PC-3 (cell line): Measurements from ENCODE around the gene LAMB4. TPM values are rescaled to one million over a fixed set of nuclear protein-coding genes. Genes with fewer than 3 reads are reported as not detected.

Source experiments
- ATAC-seq: fragments of 200-7000 bp; cut with Tn5 transposase; 2 replicates; pipeline ENCODE4 v1.9.1; 2020; ENCODE audit warnings: mild to moderate bottlenecking, moderate library complexity
- BruUV-seq: library from RNA; stranded (reverse); fragments of 400-500 nt; replicated peaks from 2 replicates; lab custom pipeline; 2021; lab: Mats Ljungman, UMichigan
- CTCF ChIA-PET: fragments of 300-600 bp; sonication (Branson Sonifier 250); formaldehyde crosslinking; loops from one replicate; lab custom pipeline; 2022; ENCODE audit warnings: antibody characterized with exemption; lab: Charles Lee
- POLR2A ChIA-PET: fragments of 300-600 bp; sonication (Branson Sonifier 250); formaldehyde crosslinking; loops from one replicate; lab custom pipeline; 2022; ENCODE audit warnings: antibody characterized with exemption; ENCODE audit not compliant: unreplicated experiment; lab: Charles Lee
- DNase-seq: peaks from one replicate; pipeline ENCODE4 v3.0.0-alpha.2; 2015
- H2AFZ ChIP-seq: fragments of 300-600 bp; sonication (generic); 2 replicates; pipeline ENCODE4 v1.6.0; 2016; ENCODE audit warnings: antibody characterized with exemption, low read length
- H3F3A ChIP-seq: fragments of 300-600 bp; sonication (generic); one replicate; pipeline ENCODE4 v1.6.0; 2017; ENCODE audit warnings: antibody characterized with exemption, low read length, control low read depth, mild to moderate bottlenecking; ENCODE audit not compliant: unreplicated experiment
- H3K27ac ChIP-seq: fragments of 300-600 bp; sonication (generic); 2 replicates; pipeline ENCODE4 v1.5.1; 2016; ENCODE audit warnings: mild to moderate bottlenecking, low read length
- H3K27me3 ChIP-seq: fragments of 300-600 bp; sonication (generic); 2 replicates; pipeline ENCODE4 v1.6.1; 2016; ENCODE audit warnings: low read length, mixed read lengths
- H3K36me3 ChIP-seq: fragments of 300-600 bp; sonication (generic); 2 replicates; pipeline ENCODE4 v1.6.1; 2016; ENCODE audit warnings: low read depth, mixed run types, low read length, mixed read lengths
- H3K4me1 ChIP-seq: fragments of 300-600 bp; sonication (generic); 2 replicates; pipeline ENCODE4 v1.5.1; 2016; ENCODE audit warnings: low read length; ENCODE audit not compliant: insufficient read depth
- H3K4me2 ChIP-seq: fragments of 300-600 bp; sonication (generic); 2 replicates; pipeline ENCODE4 v1.6.0; 2016; ENCODE audit warnings: low read length
- H3K4me3 ChIP-seq: fragments of 300-600 bp; sonication (generic); 2 replicates; pipeline ENCODE4 v1.5.1; 2016; ENCODE audit warnings: mild to moderate bottlenecking, low read length, mixed read lengths
- H3K79me2 ChIP-seq: fragments of 300-600 bp; sonication (generic); 2 replicates; pipeline ENCODE4 v1.6.1; 2017; ENCODE audit warnings: low read length, mixed read lengths
- H3K9ac ChIP-seq: fragments of 300-600 bp; sonication (generic); 2 replicates; pipeline ENCODE4 v1.6.0; 2016; ENCODE audit warnings: mild to moderate bottlenecking, low read length
- H3K9me2 ChIP-seq: fragments of 300-600 bp; sonication (generic); replicated peaks from 2 replicates; pipeline ENCODE4 v1.6.1; 2016; ENCODE audit warnings: mixed run types, low read length, mixed read lengths
- H3K9me3 ChIP-seq: fragments of 300-600 bp; sonication (generic); 2 replicates; pipeline ENCODE4 v1.6.1; 2016; ENCODE audit warnings: low read length, mixed read lengths
- H4K20me1 ChIP-seq: fragments of 300-600 bp; sonication (generic); 2 replicates; pipeline ENCODE4 v1.6.1; 2016; ENCODE audit warnings: low read length, mixed read lengths
- CTCF ChIP-seq: fragments of 300-600 bp; sonication (generic); conservative IDR thresholded peaks from 2 replicates; pipeline ENCODE4 v1.5.1; 2017; ENCODE audit warnings: antibody characterized with exemption, low read depth, mild to moderate bottlenecking, low read length
- EZH2 ChIP-seq: fragments of 300-600 bp; sonication (generic); IDR thresholded peaks from one replicate; pipeline ENCODE4 v1.6.1; 2017; ENCODE audit warnings: antibody characterized with exemption, mild to moderate bottlenecking, low read length; ENCODE audit not compliant: unreplicated experiment
- EZH2phosphoT487 ChIP-seq: fragments of 300-600 bp; sonication (generic); IDR thresholded peaks from 2 replicates; pipeline ENCODE4 v1.6.1; 2018; ENCODE audit warnings: mild to moderate bottlenecking, antibody characterized with exemption, low read length, borderline replicate concordance
- intact Hi-C: fragments of 100-400 bp; cut with micrococcal nuclease; formaldehyde crosslinking; loops from 2 replicates; pipeline ENCODE4 v1.9.0; 2023
- total RNA-seq: library from RNA; depleted of rRNA; stranded (reverse); fragments of >200 nt; gene quantifications from 2 replicates; pipeline ENCODE4 v1.2.3, GENCODE V29; 2014

Gene LAMB4
- total RNA-seq, 1 experiment from 2014 or later: 0.04 TPM

- no peaks in the 10 kb centered on the region for H3K36me3 ChIP-seq
- no peak overlapping the region for H3K9ac ChIP-seq
- no peak overlapping the region for H3K27ac ChIP-seq
- ChIA-PET CTCF (interaction anchor here (0.5 kb wide), 1 partner anchor 44 kb away, joined by 3 read pairs; no protein-coding TSS in a partner anchor), POLR2A (no interaction called here)
- no peak for DNase-seq
- ATAC-seq: no peak
- no peaks in the 10 kb centered on the region for H3K9me2 ChIP-seq
- intact Hi-C loops: no loop called here
- H3K79me2 ChIP-seq: no peaks in the 10 kb centered on the region
- H3K9me3 ChIP-seq: no peaks in the 10 kb centered on the region
- no peak overlapping the region for H3K4me2 ChIP-seq
- no peak for TF ChIP-seq EZH2
- TF ChIP-seq EZH2phosphoT487: no peak
- TF ChIP-seq CTCF: no peak
- no peak overlapping the region for H3K4me3 ChIP-seq
- H3K27me3 ChIP-seq: no peaks in the 10 kb centered on the region
- no peaks in the 10 kb centered on the region for H3K4me1 ChIP-seq
- no peaks in the 10 kb centered on the region for H3F3A ChIP-seq
- no peaks in the 10 kb centered on the region for H4K20me1 ChIP-seq
- BruUV-seq: no TSS peak
- no peak overlapping the region for H2AFZ ChIP-seq
Observed at GRCh38 chr7:108142675-108143259, 12.6 kb upstream of the LAMB4 start.

- intact Hi-C loops: no loop called here
- Histone ChIP-seq H3K4me2 (no peak overlapping the region), H3K36me3 (no peaks in the 10 kb centered on the region), H3K79me2 (no peaks in the 10 kb centered on the region), H3K4me1 (no peaks in the 10 kb centered on the region), H3K9me2 (no peaks in the 10 kb centered on the region), H3K9ac (no peak overlapping the region), H4K20me1 (no peaks in the 10 kb centered on the region), H3K27me3 (no peaks in the 10 kb centered on the region), H3F3A (no peaks in the 10 kb centered on the region), H2AFZ (no peak overlapping the region), H3K27ac (no peak overlapping the region), H3K4me3 (no peak overlapping the region), H3K9me3 (no peaks in the 10 kb centered on the region)
- ATAC-seq (no peak), DNase-seq (no peak)
- no TSS peak for BruUV-seq
- POLR2A ChIA-PET: no interaction called here
- TF ChIP-seq CTCF (no peak), EZH2phosphoT487 (no peak), EZH2 (no peak)
- CTCF ChIA-PET: interaction anchor here (0.5 kb wide), 1 partner anchor 43 kb away, joined by 3 read pairs; no protein-coding TSS in a partner anchor
Observed at GRCh38 chr7:108142180-108142579, 12.0 kb upstream of the LAMB4 start.

GRCh38 chr7:108140671-108141070, 10.5 kb upstream of the LAMB4 start:
- no peak overlapping the region for H3K9ac ChIP-seq
- H3K9me3 ChIP-seq: no peaks in the 10 kb centered on the region
- ATAC-seq: no peak
- H3F3A ChIP-seq: no peaks in the 10 kb centered on the region
- BruUV-seq: no TSS peak
- intact Hi-C loops: no loop called here
- TF ChIP-seq CTCF: no peak
- no peak for TF ChIP-seq EZH2
- TF ChIP-seq EZH2phosphoT487: no peak
- CTCF ChIA-PET: interaction anchor here (0.6 kb wide), 2 partner anchors 79 to 266 kb away, joined by 3 read pairs; no protein-coding TSS in a partner anchor
- no peak overlapping the region for H3K4me3 ChIP-seq
- no peak overlapping the region for H3K27ac ChIP-seq
- no peaks in the 10 kb centered on the region for H3K9me2 ChIP-seq
- no peaks in the 10 kb centered on the region for H3K4me1 ChIP-seq
- H4K20me1 ChIP-seq: no peaks in the 10 kb centered on the region
- H2AFZ ChIP-seq: no peak overlapping the region
- no peaks in the 10 kb centered on the region for H3K79me2 ChIP-seq
- no peak overlapping the region for H3K4me2 ChIP-seq
- DNase-seq: no peak
- POLR2A ChIA-PET: no interaction called here
- H3K27me3 ChIP-seq: no peaks in the 10 kb centered on the region
- H3K36me3 ChIP-seq: no peaks in the 10 kb centered on the region
